ENCODE measurements around the gene TDRD9. TPM values are rescaled to one million over a fixed set of nuclear protein-coding genes. Genes with fewer than 3 reads are reported as not detected.

The TDRD9 gene
- polyA plus RNA-seq, 1 donor from 2014 or later = 15.9 TPM

- Histone ChIP-seq H3K9ac (ENCODE audit: low read length) (no peak overlapping the region), H3F3A (ENCODE audit: insufficient read depth, low read length, poor library complexity, severe bottlenecking) (no peaks in the 10 kb centered on the region), H3K36me3 (ENCODE audit: insufficient read depth, low read length) (no peaks in the 10 kb centered on the region), H3K9me2 (ENCODE audit: insufficient read depth, low read length) (no peaks in the 10 kb centered on the region), H2AFZ (ENCODE audit: low read depth, low read length) (no peak overlapping the region), H3K9me3 (ENCODE audit: low read length) (peaks cover 8% of the 10 kb centered on the region), H3K4me3 (ENCODE audit: low read length) (no peak overlapping the region), H4K20me1 (ENCODE audit: insufficient read depth) (no peaks in the 10 kb centered on the region), H3K4me2 (ENCODE audit: low read length) (no peak overlapping the region), H3K27ac (ENCODE audit: low read length) (no peak overlapping the region), H3K27me3 (ENCODE audit: insufficient read depth, low read depth, low read length) (no peaks in the 10 kb centered on the region), H3K79me2 (replicated peaks; ENCODE audit: insufficient read depth, low read length) (no peaks in the 10 kb centered on the region)
- TF ChIP-seq MXI1 (conservative IDR thresholded peaks at IDR 0.05; ENCODE audit: poor library complexity, severe bottlenecking) (no peak), REST (IDR thresholded peaks at IDR 0.05; ENCODE audit: borderline replicate concordance) (no peak), POLR2AphosphoS5 (IDR thresholded peaks at IDR 0.05) (no peak), SMC3 (conservative IDR thresholded peaks at IDR 0.05; ENCODE audit: poor library complexity) (no peak), EP300 (conservative IDR thresholded peaks at IDR 0.05; ENCODE audit: poor library complexity, severe bottlenecking) (no peak), RAD21 (conservative IDR thresholded peaks at IDR 0.05) (no peak), TAF1 (IDR thresholded peaks at IDR 0.05; ENCODE audit: low read depth) (no peak), EZH2 (IDR thresholded peaks at IDR 0.05; ENCODE audit: borderline replicate concordance, insufficient read depth, low read length, poor library complexity, severe bottlenecking) (no peak)
- TF ChIP-seq, protein P1, sequence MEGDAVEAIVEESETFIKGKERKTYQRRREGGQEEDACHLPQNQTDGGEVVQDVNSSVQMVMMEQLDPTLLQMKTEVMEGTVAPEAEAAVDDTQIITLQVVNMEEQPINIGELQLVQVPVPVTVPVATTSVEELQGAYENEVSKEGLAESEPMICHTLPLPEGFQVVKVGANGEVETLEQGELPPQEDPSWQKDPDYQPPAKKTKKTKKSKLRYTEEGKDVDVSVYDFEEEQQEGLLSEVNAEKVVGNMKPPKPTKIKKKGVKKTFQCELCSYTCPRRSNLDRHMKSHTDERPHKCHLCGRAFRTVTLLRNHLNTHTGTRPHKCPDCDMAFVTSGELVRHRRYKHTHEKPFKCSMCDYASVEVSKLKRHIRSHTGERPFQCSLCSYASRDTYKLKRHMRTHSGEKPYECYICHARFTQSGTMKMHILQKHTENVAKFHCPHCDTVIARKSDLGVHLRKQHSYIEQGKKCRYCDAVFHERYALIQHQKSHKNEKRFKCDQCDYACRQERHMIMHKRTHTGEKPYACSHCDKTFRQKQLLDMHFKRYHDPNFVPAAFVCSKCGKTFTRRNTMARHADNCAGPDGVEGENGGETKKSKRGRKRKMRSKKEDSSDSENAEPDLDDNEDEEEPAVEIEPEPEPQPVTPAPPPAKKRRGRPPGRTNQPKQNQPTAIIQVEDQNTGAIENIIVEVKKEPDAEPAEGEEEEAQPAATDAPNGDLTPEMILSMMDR (IDR thresholded peaks at IDR 0.05; ENCODE audit: poor library complexity, severe bottlenecking) = no peak
Measured at GRCh38 chr14:103946975-103947374, 18.7 kb downstream of the TDRD9 start.

- Histone ChIP-seq H3F3A (ENCODE audit: insufficient read depth, low read length, poor library complexity, severe bottlenecking) (no peaks in the 10 kb centered on the region), H3K4me2 (ENCODE audit: low read length) (no peak overlapping the region), H3K27me3 (ENCODE audit: insufficient read depth, low read depth, low read length) (no peaks in the 10 kb centered on the region), H3K9me3 (ENCODE audit: low read length) (peaks cover 8% of the 10 kb centered on the region), H3K9ac (ENCODE audit: low read length) (no peak overlapping the region), H3K4me3 (ENCODE audit: low read length) (no peak overlapping the region), H3K79me2 (replicated peaks; ENCODE audit: insufficient read depth, low read length) (no peaks in the 10 kb centered on the region), H3K36me3 (ENCODE audit: insufficient read depth, low read length) (no peaks in the 10 kb centered on the region), H2AFZ (ENCODE audit: low read depth, low read length) (no peak overlapping the region), H3K9me2 (ENCODE audit: insufficient read depth, low read length) (no peaks in the 10 kb centered on the region), H3K27ac (ENCODE audit: low read length) (no peak overlapping the region), H4K20me1 (ENCODE audit: insufficient read depth) (no peaks in the 10 kb centered on the region)
- TF ChIP-seq RAD21 (conservative IDR thresholded peaks at IDR 0.05) (no peak), TAF1 (IDR thresholded peaks at IDR 0.05; ENCODE audit: low read depth) (no peak), MXI1 (conservative IDR thresholded peaks at IDR 0.05; ENCODE audit: poor library complexity, severe bottlenecking) (no peak), SMC3 (conservative IDR thresholded peaks at IDR 0.05; ENCODE audit: poor library complexity) (no peak), POLR2AphosphoS5 (IDR thresholded peaks at IDR 0.05) (no peak), EZH2 (IDR thresholded peaks at IDR 0.05; ENCODE audit: borderline replicate concordance, insufficient read depth, low read length, poor library complexity, severe bottlenecking) (no peak), EP300 (conservative IDR thresholded peaks at IDR 0.05; ENCODE audit: poor library complexity, severe bottlenecking) (no peak), REST (IDR thresholded peaks at IDR 0.05; ENCODE audit: borderline replicate concordance) (no peak)
- TF ChIP-seq, protein P1 (IDR thresholded peaks at IDR 0.05; ENCODE audit: poor library complexity, severe bottlenecking) = no peak
Measured at GRCh38 chr14:103948442-103948841, 20.2 kb downstream of the TDRD9 start.

Data from neural cell (in vitro differentiated cells).